B cell (primary cell): ENCODE results near the gene CD99L2. TPM values are rescaled to one million over a fixed set of nuclear protein-coding genes. Genes with fewer than 3 reads are reported as not detected.

Experiments
- ATAC-seq: fragments of 200-7000 bp; cut with Tn5 transposase; one replicate; pipeline ENCODE4 v1.10.0; 2021; ENCODE audit warnings: low read depth, mild to moderate bottlenecking, moderate number of reproducible peaks, moderate library complexity
- CTCF ChIA-PET: fragments of 350-600 bp; sonication (Branson Sonifier 250); formaldehyde crosslinking; loops from one replicate; lab custom pipeline; 2021; ENCODE audit warnings: antibody characterized with exemption, inconsistent platforms; lab: Charles Lee
- POLR2A ChIA-PET: fragments of 350-600 bp; sonication (Branson Sonifier 250); formaldehyde crosslinking; loops from one replicate; lab custom pipeline; 2021; ENCODE audit warnings: antibody characterized with exemption; lab: Charles Lee
- DNase-seq: peaks from one replicate; pipeline ENCODE4 v3.0.0; 2013
- H2AFZ ChIP-seq: 2 replicates; pipeline ENCODE4 v1.6.1; 2012; ENCODE audit warnings: mild to moderate bottlenecking, low read depth, low read length; ENCODE audit not compliant: insufficient read depth, poor library complexity, severe bottlenecking
- H3K27ac ChIP-seq, 2 donors: 1 replicate in 1 of 2; 2 replicates in 1 of 2; pipeline ENCODE4 v1.5.1; 2012 to 2013; ENCODE audit warnings: low read length in 2 of 2, mild to moderate bottlenecking in 2 of 2, moderate library complexity in 1 of 2
- H3K27me3 ChIP-seq, 4 experiments: fragments of 200-600 bp in 1 of 4; sonication (generic) in 1 of 4; replicated peaks in 1 of 4; 1 replicate in 2 of 4; 2 replicates in 2 of 4; pipeline versions ENCODE4 v1.6.1 to v1.7.0; 2013 to 2016; ENCODE audit warnings: low read length in 3 of 4, mild to moderate bottlenecking in 2 of 4, mixed read lengths in 1 of 4, moderate library complexity in 1 of 4; ENCODE audit not compliant: insufficient read depth in 4 of 4, control insufficient read depth in 3 of 4; ENCODE audit errors: control extremely low read depth in 1 of 4
- H3K36me3 ChIP-seq, 2 experiments: replicated peaks in 1 of 2; 1 replicate in 1 of 2; 2 replicates in 1 of 2; pipeline versions ENCODE4 v1.6.1 to v1.7.1; 2013; ENCODE audit warnings: low read length in 1 of 2; ENCODE audit not compliant: insufficient read depth in 2 of 2, control insufficient read depth in 1 of 2; ENCODE audit errors: control extremely low read depth in 1 of 2, extremely low read depth in 1 of 2
- H3K4me1 ChIP-seq, 2 donors: fragments of 200-600 bp in 1 of 2; sonication (generic) in 1 of 2; 1 replicate in 1 of 2; 2 replicates in 1 of 2; pipeline versions ENCODE4 v1.5.1 to v1.6.1; 2013 to 2017; ENCODE audit warnings: low read length in 2 of 2; ENCODE audit not compliant: control insufficient read depth in 2 of 2, insufficient read depth in 2 of 2
- H3K4me2 ChIP-seq: replicated peaks from 2 replicates; pipeline ENCODE3; 2012; ENCODE audit warnings: mild to moderate bottlenecking, low read depth, low read length; ENCODE audit not compliant: poor library complexity, severe bottlenecking
- H3K4me3 ChIP-seq, 5 experiments: fragments of 200-600 bp in 1 of 5; sonication (generic) in 1 of 5; 1 replicate in 3 of 5; 2 replicates in 2 of 5; pipeline versions ENCODE4 v1.5.1 to v1.7.0; 2011 to 2016; ENCODE audit warnings: low read length in 4 of 5, mild to moderate bottlenecking in 4 of 5, low read depth in 2 of 5, control low read depth in 1 of 5, moderate library complexity in 1 of 5; ENCODE audit not compliant: insufficient read depth in 1 of 5; ENCODE audit errors: control extremely low read depth in 1 of 5, extremely low read depth in 1 of 5
- H3K79me2 ChIP-seq: fragments of 200-600 bp; sonication (generic); one replicate; pipeline ENCODE4 v1.6.0; 2016; ENCODE audit warnings: low read length; ENCODE audit not compliant: control insufficient read depth, insufficient read depth
- H3K9ac ChIP-seq: fragments of 200-600 bp; sonication (generic); 2 replicates; pipeline ENCODE4 v1.6.1; 2017; ENCODE audit warnings: mild to moderate bottlenecking, low read length, moderate library complexity
- H3K9me3 ChIP-seq, 3 donors: one replicate each; pipeline versions ENCODE4 v1.6.1 to v1.7.1; 2013; ENCODE audit warnings: low read length in 2 of 3; ENCODE audit not compliant: control insufficient read depth in 2 of 3, insufficient read depth in 1 of 3; ENCODE audit errors: control extremely low read depth in 1 of 3
- H4K20me1 ChIP-seq: 2 replicates; pipeline ENCODE4 v1.6.0; 2012; ENCODE audit warnings: mild to moderate bottlenecking, low read length; ENCODE audit not compliant: insufficient read depth, control insufficient read depth, poor library complexity, severe bottlenecking
- H3K27ac Mint-ChIP-seq: one replicate; pipeline ENCODE4 v1.8.0; 2021; ENCODE audit warnings: mixed read lengths
- H3K27me3 Mint-ChIP-seq: one replicate; pipeline ENCODE4 v1.8.0; 2021; ENCODE audit warnings: mixed read lengths
- H3K4me1 Mint-ChIP-seq: one replicate; pipeline ENCODE4 v1.8.0; 2021; ENCODE audit warnings: mixed read lengths
- H3K4me3 Mint-ChIP-seq: one replicate; pipeline ENCODE4 v1.8.0; 2021; ENCODE audit warnings: mixed read lengths
- H3K9me3 Mint-ChIP-seq: one replicate; pipeline ENCODE4 v1.8.0; 2022; ENCODE audit warnings: mixed read lengths; ENCODE audit not compliant: insufficient read depth
- CTCF ChIP-seq: fragments of 200-600 bp; IDR thresholded peaks from one replicate; pipeline ENCODE4 v1.8.0; 2022; ENCODE audit warnings: antibody characterized with exemption, mild to moderate bottlenecking
- EZH2 ChIP-seq: IDR thresholded peaks from 2 replicates; pipeline ENCODE4 v1.6.1; 2012; ENCODE audit warnings: borderline replicate concordance, low read depth, mild to moderate bottlenecking, moderate library complexity, low read length; ENCODE audit not compliant: insufficient read depth, poor library complexity, severe bottlenecking
- WGBS: methylation state at CpG from one replicate; pipeline ENCODE4 v1.1.5; 2013; ENCODE audit warnings: missing lambda C conversion rate; ENCODE audit not compliant: insufficient coverage; 5-methylcytosine and 5-hydroxymethylcytosine counted together
- intact Hi-C: fragments of 100-400 bp; cut with micrococcal nuclease; formaldehyde crosslinking; loops from one replicate; pipeline ENCODE4 v1.10.0; 2022
- polyA plus RNA-seq: library from polyadenylated mRNA; depleted of rRNA; stranded (reverse); fragments of >200 nt; gene quantifications from 2 replicates; pipeline ENCODE4 v1.2.3, GENCODE V29; 2012
- total RNA-seq, 2 donors: library from RNA; stranded (reverse); fragments of 120-200 nt in 1 of 2; gene quantifications; 1 replicate in 1 of 2; 2 replicates in 1 of 2; pipeline versions ENCODE4 v1.2.3 to v1.2.4, GENCODE V29; 2013 to 2022

Gene CD99L2
- total and polyA plus RNA-seq, 2 donors (not counting 1 experiment from before 2014, with no cell fraction given) = 8.7 to 17.8 TPM

GRCh38 chrX:150771116-150771515 lies 127.4 kb downstream of the CD99L2 start:
- Histone ChIP-seq H3K9ac (no peak overlapping the region), H3K36me3 (no peaks in the 10 kb centered on the region), H3K27ac (no peak overlapping the region), H3K4me3 (no peak overlapping the region), H3K9me3 (no peaks in the 10 kb centered on the region), H2AFZ (no peak overlapping the region), H3K27me3 (no peaks in the 10 kb centered on the region), H3K4me1 (no peaks in the 10 kb centered on the region), H4K20me1 (no peaks in the 10 kb centered on the region), H3K4me2 (no peak overlapping the region), H3K79me2 (no peaks in the 10 kb centered on the region)
- Mint-ChIP-seq H3K4me1 (no peaks in the 10 kb centered on the region), H3K27me3 (no peaks in the 10 kb centered on the region), H3K27ac (no peak overlapping the region), H3K9me3 (no peaks in the 10 kb centered on the region), H3K4me3 (no peak overlapping the region)
- ChIA-PET POLR2A (no interaction called here), CTCF (interaction anchor here (1.5 to 5.7 kb wide), 3 partner anchors 15 to 910 kb away, joined by 4 to 126 read pairs (median 6); no protein-coding TSS in a partner anchor)
- DNase-seq (no peak), ATAC-seq (no peak)
- intact Hi-C loops = no loop called here
- TF ChIP-seq CTCF (no peak), EZH2 (no peak)
- 95% methylated on average over 16 of the region's 16 CpGs for WGBS

DNA sequence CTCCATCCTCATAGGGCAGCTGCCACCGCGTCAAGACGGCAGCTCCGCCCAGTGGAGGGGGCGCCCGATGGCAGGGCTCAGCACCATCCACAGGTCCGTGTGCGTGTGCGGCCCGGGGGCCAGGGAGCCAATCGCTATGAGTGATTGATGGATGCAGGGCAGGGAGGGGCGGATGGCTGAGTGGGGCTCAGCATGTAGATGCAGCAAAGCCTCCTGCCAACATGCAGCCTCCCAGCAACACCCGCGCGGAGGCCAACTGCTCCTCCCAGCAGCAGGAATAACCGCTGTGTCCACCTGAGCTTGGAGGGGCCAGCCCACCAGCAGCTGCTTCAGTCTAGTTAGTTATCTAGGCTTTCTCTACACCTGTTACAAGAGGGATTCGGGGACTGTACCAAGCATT lies 127.8 kb downstream of the CD99L2 start:
- Histone ChIP-seq H3K4me1 (no peaks in the 10 kb centered on the region), H3K9me3 (no peaks in the 10 kb centered on the region), H3K79me2 (no peaks in the 10 kb centered on the region), H2AFZ (no peak overlapping the region), H3K27me3 (no peaks in the 10 kb centered on the region), H4K20me1 (no peaks in the 10 kb centered on the region), H3K9ac (no peak overlapping the region), H3K36me3 (no peaks in the 10 kb centered on the region), H3K27ac (no peak overlapping the region), H3K4me3 (no peak overlapping the region), H3K4me2 (no peak overlapping the region)
- H3K27ac Mint-ChIP-seq = no peak overlapping the region
- H3K9me3 Mint-ChIP-seq = no peaks in the 10 kb centered on the region
- intact Hi-C loops = no loop called here
- no peak overlapping the region for H3K4me3 Mint-ChIP-seq
- 100% methylated on average over 1 of the region's 17 CpGs for WGBS
- no peak for TF ChIP-seq CTCF
- no peak for ATAC-seq
- ChIA-PET CTCF (interaction anchor here (5.7 kb wide), 1 partner anchor 311 kb away, joined by 126 read pairs; no protein-coding TSS in a partner anchor), POLR2A (no interaction called here)
- H3K27me3 Mint-ChIP-seq = no peaks in the 10 kb centered on the region
- DNase-seq = no peak
- no peaks in the 10 kb centered on the region for H3K4me1 Mint-ChIP-seq
